ENCODE measurements around the gene RAB23.
A peak's percentile ranks its signal among the peaks of the same experiment; 100 is the strongest.

RAB23 gene

DNA sequence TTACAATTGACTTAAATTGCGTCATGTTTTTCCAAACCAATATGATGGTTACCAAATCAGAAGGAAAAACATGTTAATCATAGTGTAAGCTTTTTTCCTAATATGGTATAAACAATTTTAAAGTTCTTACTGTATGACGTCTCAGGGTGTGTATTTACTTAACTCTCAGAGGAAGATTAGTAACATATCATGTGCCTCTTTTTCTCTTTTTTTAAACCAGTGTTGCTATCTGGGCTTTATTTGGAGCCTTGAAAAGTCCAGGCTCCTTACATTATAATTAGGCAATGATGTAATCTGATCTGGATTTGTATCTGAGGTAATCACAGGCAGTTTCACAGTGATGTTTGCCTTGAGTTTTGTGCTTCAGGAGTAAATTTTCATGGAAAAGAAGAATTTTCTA lies 20.4 kb upstream of the RAB23 start:
- no peak for DNase-seq (ENCODE audit: low spot score)

DNA sequence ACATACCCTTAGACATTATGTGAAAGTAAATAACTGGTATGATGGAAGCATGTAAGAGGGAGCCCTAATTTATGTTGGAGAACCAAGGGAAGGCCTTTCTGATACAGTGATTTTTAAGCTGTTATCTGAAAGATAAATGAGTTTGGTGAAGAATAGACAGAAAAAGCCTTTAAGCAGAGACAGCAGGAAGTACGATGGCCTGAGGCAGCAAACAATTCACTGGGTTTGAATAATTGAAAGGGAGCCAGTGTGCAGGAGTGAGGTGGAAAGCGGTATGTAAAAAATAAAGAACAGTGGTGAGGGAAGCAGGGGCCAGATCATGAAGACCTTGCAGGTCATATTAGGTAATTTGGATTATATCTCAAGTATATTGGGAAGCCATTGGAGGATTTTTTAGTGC lies 4.1 kb upstream of the RAB23 start:
- no peak for DNase-seq (ENCODE audit: low spot score)

DNA sequence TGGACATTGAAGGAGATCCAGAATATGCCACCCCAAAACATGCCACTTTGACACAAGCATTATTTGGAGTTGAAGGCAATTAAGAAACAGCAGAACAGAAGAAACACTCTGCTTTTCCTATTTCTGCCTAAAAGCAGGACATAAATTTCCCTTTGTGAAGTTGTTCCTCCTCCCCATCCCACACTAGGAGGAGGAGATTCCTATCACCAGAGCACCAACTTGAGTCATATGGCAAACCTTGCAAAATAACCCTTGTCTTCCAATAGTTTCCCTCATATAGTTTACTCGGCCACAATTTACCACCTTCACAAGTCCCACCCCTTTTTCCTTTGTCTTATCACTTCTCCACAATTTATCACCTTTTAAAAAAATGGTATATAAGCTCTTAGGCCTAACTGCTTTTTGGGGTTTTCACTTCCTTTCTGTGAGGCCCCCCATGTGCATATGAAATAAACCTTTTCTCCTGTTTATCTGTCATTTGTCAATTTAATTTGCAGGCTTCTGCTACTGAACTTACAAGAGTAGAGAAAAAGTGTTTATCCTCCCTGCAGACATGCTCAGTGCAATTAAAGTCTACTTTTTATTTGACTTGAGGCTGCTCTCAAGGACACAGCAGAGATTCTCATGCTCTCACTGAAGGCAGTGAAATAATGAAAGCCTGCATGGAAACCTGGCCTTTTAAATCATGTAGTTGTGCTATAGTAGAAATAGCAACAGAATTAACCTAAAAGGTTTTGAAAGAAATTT lies 2.8 kb upstream of the RAB23 start:
- no peak for DNase-seq (ENCODE audit: low spot score)

DNA sequence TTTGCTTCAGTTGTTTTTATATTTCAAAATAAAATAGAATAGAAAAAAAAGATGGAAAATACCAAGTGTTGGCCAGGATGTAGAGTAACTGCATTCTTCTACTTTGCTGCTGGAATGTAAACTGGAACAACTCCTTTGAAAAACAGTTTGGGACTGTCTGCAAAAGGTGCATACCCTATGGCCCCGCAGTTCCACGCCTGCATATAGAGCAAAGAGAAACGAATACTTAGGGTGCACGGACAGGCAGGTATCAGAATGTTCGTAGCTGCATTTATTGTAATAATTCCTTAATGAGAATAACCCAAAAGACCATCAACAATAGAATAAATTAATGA lies 603 bp upstream of the RAB23 start:
- DNase-seq (ENCODE audit: low spot score): no peak

DNA sequence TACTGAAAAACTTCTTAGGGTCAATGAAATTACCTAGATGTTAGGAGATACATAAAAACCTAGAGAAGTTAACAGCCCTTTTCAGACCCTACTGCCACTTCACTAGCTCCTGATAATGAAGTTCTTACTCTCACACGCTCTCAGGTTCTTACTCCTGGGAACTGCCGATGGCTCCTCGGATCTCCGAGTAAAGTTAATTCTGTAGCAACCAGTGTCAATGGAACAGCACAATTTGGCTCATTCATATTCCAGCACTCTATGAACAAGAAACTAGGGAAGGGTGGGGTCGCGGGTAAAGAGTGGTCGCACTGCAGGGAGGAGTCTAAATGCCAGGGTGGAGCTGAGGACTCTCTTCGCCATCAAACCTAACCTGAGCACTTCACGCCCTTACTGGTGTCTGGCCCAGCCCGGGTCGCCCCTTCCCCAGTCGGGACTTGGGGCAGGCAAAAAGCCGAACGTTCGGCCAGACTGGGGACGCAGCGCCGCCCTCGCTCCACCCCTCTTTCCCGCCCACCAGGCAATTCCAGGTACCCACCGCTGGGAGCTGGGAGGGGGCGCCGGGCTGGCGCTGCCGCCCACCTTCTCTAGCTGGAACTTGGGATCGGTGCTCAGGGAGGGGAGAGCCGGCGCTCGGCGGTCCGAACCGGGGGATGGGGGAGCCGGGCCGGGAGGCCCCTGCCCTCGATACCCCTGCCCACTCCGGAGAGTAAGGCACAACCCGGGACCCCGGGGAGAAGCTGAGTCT lies 744 bp downstream of the RAB23 start:
- DNase-seq (ENCODE audit: low spot score): peak; percentile 85

- no peak for DNase-seq (ENCODE audit: low spot score)
These were observed 1.9 kb downstream of the RAB23 start for GRCh38 chr6:57220083-57220703.

- DNase-seq (ENCODE audit: low spot score): no peak
These were observed 4.8 kb downstream of the RAB23 start for GRCh38 chr6:57217270-57217669.

DNA sequence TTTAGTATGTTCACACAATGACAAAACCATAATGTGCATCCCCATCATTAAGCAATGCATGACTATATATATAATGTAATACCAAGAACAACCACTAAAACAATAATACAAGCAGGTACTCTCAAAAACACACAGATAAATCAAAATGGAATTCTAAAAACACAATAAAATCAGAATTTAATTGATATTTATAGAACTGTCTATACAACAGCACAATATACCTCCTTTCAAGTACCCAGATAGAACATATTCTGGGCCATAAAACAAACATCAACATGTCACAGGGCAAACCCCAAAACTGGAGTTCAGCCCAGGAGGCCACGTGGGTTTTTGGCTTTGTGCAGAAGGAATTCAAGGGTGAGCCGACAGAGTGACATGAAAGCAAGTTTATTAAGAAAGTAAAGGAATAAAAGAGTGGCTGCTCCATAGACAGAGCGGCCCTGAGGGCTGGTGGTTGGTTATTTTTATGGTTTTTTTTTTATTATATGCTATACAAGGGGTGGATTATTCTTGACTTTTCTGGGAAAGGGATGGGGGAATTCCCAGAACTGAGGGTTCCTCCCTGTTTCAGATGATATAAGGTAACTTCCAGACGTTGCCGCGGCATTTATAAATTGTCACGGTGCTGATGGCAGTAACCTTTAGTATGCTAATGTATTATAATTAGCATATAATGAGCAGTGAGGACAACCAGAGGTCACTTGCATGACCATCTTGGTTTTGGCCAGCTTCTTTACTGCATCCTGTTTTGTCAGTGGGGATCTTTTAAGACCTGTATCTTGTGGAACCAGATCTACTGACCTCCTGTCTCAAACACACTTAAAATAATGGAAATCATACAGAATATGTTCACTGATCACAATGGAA lies 5.6 kb downstream of the RAB23 start:
- no peak for DNase-seq (ENCODE audit: low spot score)

DNA sequence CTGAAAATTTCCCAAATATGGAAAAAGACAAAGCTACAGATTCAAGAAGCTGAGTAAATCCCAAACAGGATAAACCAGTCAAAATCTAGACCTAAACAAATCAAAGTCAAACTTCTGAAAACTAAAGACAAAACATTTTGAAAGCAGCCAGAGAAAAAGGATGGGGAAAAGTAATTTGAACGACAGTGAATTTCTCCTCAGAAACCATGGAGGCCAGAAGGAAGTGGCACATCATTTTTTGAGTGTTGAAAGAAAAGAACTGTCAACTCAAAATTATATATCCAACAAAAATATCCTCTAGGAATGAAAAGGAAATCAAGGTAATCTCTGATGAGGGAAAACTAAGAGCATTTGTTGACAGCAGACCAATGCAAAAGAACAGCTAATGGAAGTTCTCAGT lies 6.8 kb downstream of the RAB23 start:
- DNase-seq (ENCODE audit: low spot score): no peak

GRCh38 chr6:57210060-57210459 lies 12.0 kb downstream of the RAB23 start:
- DNase-seq (ENCODE audit: low spot score): no peak

- DNase-seq (ENCODE audit: low spot score): no peak
These were observed 13.1 kb downstream of the RAB23 start for GRCh38 chr6:57209030-57209429.

GRCh38 chr6:57207872-57208271 lies 14.2 kb downstream of the RAB23 start:
- no peak for DNase-seq (ENCODE audit: low spot score)

GRCh38 chr6:57207141-57207540 lies 15.0 kb downstream of the RAB23 start:
- DNase-seq (ENCODE audit: low spot score): no peak

DNA sequence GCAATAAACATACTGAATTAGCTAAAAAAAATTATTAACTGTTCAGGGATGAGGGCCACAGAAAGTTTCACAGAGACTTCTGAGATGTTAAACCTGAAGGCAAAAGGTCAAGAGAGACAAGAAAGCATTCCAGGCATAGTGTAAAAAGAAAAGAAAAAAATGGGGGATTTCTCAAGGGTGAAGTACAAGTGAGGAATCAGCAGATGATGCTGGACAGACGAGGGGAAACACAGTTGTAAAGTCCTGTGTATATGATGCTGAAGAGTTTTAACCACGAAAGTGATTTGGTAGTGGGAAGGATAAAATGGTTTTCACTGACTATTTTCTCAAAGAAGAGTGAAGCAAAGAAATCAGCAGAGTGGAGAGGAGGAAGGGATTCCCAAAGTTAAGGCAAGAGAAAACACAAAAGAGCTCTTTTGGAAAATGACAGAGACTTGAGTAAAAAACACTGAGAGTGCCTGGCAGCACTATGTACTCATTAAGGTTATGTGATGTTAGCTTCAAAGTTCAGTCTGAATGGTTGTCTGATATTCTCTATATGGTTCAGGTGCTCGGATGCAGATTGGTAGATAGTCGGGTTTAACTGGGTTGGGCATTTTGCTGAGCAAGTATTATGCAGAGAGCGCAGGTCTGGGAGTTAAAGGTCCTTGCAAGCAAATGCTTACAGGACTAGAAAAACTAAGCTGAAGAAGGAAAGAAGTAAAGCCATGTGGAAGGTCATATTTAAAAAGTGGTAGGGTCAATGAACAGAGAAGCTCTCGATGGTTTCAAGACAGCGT lies 16.4 kb downstream of the RAB23 start:
- DNase-seq (ENCODE audit: low spot score): no peak

DNA sequence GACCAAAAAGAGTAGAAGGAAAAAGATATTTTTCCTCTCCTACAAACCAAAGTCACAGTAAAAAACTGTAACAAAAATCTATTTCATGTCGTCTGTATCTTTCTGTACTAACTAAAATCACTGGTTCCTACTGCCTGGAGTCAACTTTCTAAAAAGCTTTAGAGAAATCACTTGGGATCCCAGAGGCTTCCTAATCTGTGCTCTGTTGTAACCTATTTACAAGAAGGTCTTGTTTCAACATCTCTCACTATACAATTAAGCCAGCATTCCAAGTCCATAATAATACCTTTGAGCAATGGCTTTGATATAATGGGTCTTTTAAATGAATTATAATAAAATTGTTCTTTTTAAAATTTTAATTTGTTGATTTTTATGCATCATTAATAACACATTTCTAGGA lies 20.4 kb downstream of the RAB23 start:
- no peak for DNase-seq (ENCODE audit: low spot score)

- no peak for DNase-seq (ENCODE audit: low spot score)
These were observed 23.0 kb downstream of the RAB23 start for GRCh38 chr6:57198926-57199636.

DNA sequence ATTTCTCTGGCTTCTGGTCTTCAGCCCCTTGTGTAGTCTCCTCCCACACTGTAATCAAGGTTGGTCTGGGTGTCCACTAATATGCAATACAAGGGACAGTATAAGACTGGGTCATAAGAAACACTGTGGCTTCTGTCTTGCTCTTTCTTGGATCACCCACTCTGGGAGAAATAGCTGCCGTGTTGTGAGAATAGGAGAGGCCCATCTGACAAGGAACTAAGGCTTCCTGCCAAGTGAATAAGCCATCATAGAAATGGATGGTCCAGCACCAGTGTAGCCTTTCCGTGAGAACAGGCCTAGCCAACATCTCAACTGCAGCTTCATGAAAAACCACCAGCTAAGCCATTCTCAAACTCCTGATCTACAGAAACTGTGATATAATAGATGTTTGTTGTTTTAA lies 26.6 kb downstream of the RAB23 start:
- no peak for DNase-seq (ENCODE audit: low spot score)

- no peak for DNase-seq (ENCODE audit: low spot score)
These were observed 28.9 kb downstream of the RAB23 start for GRCh38 chr6:57193177-57193576.

DNA sequence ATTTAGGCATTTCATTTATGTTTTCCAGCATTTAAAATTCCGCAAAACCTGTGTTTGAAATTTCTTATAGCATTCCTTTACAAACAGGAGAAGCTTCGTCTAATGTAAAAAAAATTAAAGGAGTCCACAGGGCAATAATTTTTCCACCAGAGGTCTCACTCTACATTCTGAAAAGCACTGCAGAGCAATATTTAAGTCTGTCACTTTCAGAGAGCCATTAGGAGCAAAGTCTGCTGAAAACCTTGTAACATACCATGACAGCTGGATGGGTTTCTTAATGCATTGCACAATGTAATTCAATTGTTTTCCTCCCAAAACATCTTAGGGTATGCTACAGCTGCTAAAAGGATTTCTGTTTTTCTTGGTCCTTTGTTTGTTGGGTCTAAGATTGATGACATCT lies 32.0 kb downstream of the RAB23 start:
- DNase-seq (ENCODE audit: low spot score): no peak

DNA sequence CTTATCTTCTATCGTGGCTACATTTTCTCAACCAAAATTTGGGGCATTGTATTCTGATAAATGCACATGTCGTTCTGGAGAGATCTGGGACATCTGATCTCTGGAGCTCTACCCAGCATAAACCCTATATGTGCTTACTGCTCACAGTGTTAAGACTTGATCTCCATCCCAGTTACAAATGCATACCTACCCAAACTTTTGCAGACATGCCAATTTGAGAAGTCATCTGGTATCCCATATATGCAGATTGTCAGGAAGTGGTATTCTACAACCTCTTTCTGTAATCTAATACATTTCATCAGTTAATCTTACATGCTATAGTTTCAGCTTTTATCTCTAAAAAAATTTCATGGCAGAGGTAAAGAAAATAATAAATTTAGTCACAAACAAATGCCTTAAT lies 38.8 kb downstream of the RAB23 start:
- no peak for DNase-seq (ENCODE audit: low spot score)

DNA sequence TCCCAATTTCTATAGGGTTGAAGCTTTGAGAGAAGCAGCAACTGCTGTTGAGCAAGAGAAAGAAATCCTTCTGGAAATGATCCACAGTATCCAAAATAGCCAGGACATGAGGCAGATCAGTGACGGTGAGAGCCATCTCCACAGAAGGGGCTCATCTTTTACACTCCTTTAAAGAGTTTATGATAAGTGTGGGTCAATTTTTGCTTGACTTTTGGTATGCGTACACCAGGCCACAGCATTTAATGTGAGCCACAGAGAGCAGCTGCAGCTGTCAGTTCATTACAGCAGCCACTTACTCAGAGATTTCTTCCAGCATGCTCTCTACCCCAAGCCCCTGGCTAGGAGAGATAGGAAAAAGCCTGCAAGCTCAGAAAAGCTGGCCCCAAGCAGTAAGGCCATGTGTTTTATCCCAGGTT lies 40.1 kb downstream of the RAB23 start:
- DNase-seq (ENCODE audit: low spot score): no peak

All from ecto neural progenitor cell (in vitro differentiated cells).